Left ventricle myocardium inferior (tissue), 1 donor: ENCODE data around the gene SPATA9. TPM values are rescaled to one million over a fixed set of nuclear protein-coding genes. Genes with fewer than 3 reads are reported as not detected.

Experiments
- DNase-seq: peaks from one replicate; pipeline ENCODE4 v3.0.0-alpha.2; 2020
- H3K27ac ChIP-seq: fragments of 200-600 bp; replicated peaks from 2 replicates; pipeline ENCODE4 v1.8.0; 2021
- H3K27me3 ChIP-seq: fragments of 200-600 bp; 2 replicates; pipeline ENCODE4 v1.8.0; 2021; ENCODE audit warnings: low read depth
- H3K36me3 ChIP-seq: fragments of 200-600 bp; 2 replicates; pipeline ENCODE4 v1.8.0; 2021
- H3K4me1 ChIP-seq: fragments of 200-600 bp; 2 replicates; pipeline ENCODE4 v1.8.0; 2021
- H3K4me3 ChIP-seq: fragments of 200-600 bp; 2 replicates; pipeline ENCODE4 v1.8.0; 2021; ENCODE audit warnings: mild to moderate bottlenecking, moderate library complexity
- H3K9me3 ChIP-seq: fragments of 200-600 bp; replicated peaks from 2 replicates; pipeline ENCODE4 v1.8.0; 2021
- CTCF ChIP-seq: fragments of 200-600 bp; IDR thresholded peaks from 2 replicates; pipeline ENCODE4 v1.8.0; 2021; ENCODE audit warnings: antibody characterized with exemption, mild to moderate bottlenecking, borderline replicate concordance
- intact Hi-C: fragments of 100-400 bp; cut with micrococcal nuclease; formaldehyde crosslinking; loops from one replicate; pipeline ENCODE4 v1.11.0; 2022
- total RNA-seq: library from RNA; stranded (reverse); fragmentation: NEBNext Ultra II Directional; extraction: Animal tissue kit (Norgen Biotek cat#: 25700); gene quantifications from one replicate; pipeline ENCODE4 v1.2.1, GENCODE V29; 2021
- donor health status: DM: no; HTN: yes; CAD: no; lungs with severe emphysema.

SPATA9 gene
- total RNA-seq, 1 donor from 2014 or later: not detected

DNA sequence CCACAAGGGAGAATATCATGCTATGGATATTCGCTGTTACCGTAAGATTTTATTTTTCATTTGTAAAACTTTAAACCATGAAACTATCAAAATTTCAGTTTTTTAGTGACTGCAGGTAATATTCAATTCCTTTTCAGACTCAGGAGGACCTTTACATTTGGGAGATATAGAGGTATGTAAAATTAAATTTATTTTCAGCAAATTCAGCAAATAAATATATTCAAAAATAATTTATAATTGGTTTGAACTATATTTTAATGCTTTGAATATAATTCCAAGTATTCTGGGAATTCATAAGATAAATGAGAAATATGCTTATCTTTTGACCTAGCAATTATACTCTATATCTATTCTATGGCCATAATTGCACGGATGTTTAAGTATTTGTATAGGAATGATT lies 28.6 kb downstream of the SPATA9 start:
- Histone ChIP-seq H3K27ac (no peak overlapping the region), H3K9me3 (no peaks in the 10 kb centered on the region), H3K27me3 (no peaks in the 10 kb centered on the region), H3K36me3 (no peaks in the 10 kb centered on the region), H3K4me1 (peaks cover 11% of the 10 kb centered on the region), H3K4me3 (no peak overlapping the region)
- intact Hi-C loops: no loop called here
- TF ChIP-seq CTCF: no peak
- DNase-seq: no peak

DNA sequence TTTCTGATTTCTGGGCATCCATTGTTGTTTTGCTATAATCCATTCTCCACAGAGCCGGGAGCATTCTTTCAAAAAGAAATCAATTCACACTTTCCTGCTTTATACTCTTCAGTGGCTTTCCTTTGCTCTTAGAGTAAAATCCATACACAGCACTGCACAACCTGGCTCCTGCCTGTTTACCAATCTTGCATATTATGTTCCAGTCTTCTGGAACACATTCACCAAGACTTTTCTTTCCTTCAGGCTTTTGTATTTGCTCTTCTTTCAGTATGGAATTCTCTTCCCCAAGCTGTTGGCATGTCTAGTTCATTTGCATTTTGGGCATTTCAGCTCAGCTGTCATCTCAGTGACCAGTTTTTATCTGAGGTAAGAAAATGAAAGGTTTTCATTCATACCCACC lies 29.9 kb downstream of the SPATA9 start:
- DNase-seq: no peak
- Histone ChIP-seq H3K27me3 (no peaks in the 10 kb centered on the region), H3K4me1 (peaks cover 12% of the 10 kb centered on the region), H3K4me3 (no peak overlapping the region), H3K27ac (no peak overlapping the region), H3K36me3 (no peaks in the 10 kb centered on the region), H3K9me3 (no peaks in the 10 kb centered on the region)
- TF ChIP-seq CTCF: no peak
- intact Hi-C loops: no loop called here

DNA sequence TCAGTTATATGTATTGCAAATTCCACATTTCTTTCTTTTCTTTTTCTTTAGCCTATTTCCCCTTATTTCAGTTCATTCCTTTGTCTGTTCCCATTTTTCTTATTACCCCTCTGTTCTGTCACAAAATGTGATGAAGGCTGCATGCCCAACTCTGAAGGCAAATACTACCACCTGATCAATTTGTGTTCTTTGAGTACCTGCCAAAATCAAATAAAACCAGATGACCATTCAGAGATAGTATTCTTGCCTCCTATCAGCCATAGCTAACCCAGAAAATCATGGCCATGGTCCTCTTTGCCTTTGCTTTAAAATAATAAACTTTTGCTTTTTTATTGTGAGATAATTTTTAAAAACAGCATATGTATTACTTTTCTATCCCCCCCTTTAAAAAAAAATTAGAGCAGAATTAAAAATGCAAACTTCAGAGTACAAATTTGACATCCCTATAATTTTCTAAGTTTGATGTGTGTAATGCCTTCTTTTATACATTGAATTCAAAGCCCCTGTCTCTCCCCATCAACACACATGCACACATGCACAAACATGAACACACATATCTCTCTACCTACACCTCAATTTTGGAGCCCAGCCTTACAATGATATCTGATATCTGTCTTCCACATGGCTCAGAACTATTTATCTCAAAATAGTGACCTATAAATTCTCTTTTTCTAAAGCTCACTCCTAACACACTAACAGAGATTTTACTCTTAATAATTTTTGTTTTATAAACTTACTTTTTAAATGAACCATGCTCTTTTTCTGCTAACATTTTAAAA lies 32.8 kb downstream of the SPATA9 start:
- no peak overlapping the region for H3K27ac ChIP-seq

GRCh38 chr5:95649274-95649673 lies 33.5 kb downstream of the SPATA9 start:
- H3K27me3 ChIP-seq: no peaks in the 10 kb centered on the region
- H3K9me3 ChIP-seq: no peaks in the 10 kb centered on the region
- H3K36me3 ChIP-seq: no peaks in the 10 kb centered on the region
- intact Hi-C loops: no loop called here
- no peak for DNase-seq
- no peak for TF ChIP-seq CTCF
- H3K4me1 ChIP-seq: peaks cover 16% of the 10 kb centered on the region
- no peak overlapping the region for H3K4me3 ChIP-seq
- H3K27ac ChIP-seq: no peak overlapping the region

More for the DNA sequence above, 32.8 kb downstream of the SPATA9 start:
- Histone ChIP-seq H3K27me3 (no peaks in the 10 kb centered on the region), H3K36me3 (no peaks in the 10 kb centered on the region), H3K4me1 (peaks cover 12% of the 10 kb centered on the region), H3K9me3 (no peaks in the 10 kb centered on the region), H3K4me3 (no peak overlapping the region)
- no peak for DNase-seq
- intact Hi-C loops: no loop called here
- no peak for TF ChIP-seq CTCF

- Histone ChIP-seq H3K4me3 (peak overlapping the region; percentile 71), H3K9me3 (no peaks in the 10 kb centered on the region), H3K27ac (peak overlapping the region; percentile 97), H3K36me3 (no peaks in the 10 kb centered on the region), H3K4me1 (peaks cover 16% of the 10 kb centered on the region), H3K27me3 (no peaks in the 10 kb centered on the region)
- no peak for DNase-seq
- TF ChIP-seq CTCF: no peak
- intact Hi-C loops: no loop called here
These were observed 34.6 kb downstream of the SPATA9 start for GRCh38 chr5:95647886-95648860.
